Breast epithelium (tissue), 3 donors: ENCODE results near the gene PARVB.

Experiments used
- CTCF ChIP-seq, 3 donors: fragments of 450-650 bp; IDR thresholded peaks; one replicate each; pipeline ENCODE4 v1.5.1; 2016 to 2017; ENCODE audit warnings: antibody characterized with exemption in 3 of 3, mild to moderate bottlenecking in 3 of 3, moderate library complexity in 3 of 3
- POLR2A ChIP-seq: fragments of 450-650 bp; IDR thresholded peaks from one replicate; pipeline ENCODE4 v1.6.1; 2016; ENCODE audit warnings: antibody characterized with exemption, mild to moderate bottlenecking, moderate library complexity

GRCh38 chr22:43985532-43985931, 38.6 kb upstream of the PARVB start:
- TF ChIP-seq POLR2A (no peak), CTCF (IDR thresholded peaks at IDR 0.05) (no peak)
